PC-9 (cell line): ENCODE results near the gene P4HA3.

Source experiments
- EZH2 ChIP-seq: fragments of 200-600 bp; sonication (generic); IDR thresholded peaks from 2 replicates; pipeline ENCODE4 v1.8.0; 2017; ENCODE audit warnings: antibody characterized with exemption, low read depth
- TF ChIP-seq, protein P1 (sequence below): fragments of 200-600 bp; sonication (generic); conservative IDR thresholded peaks from 2 replicates; pipeline ENCODE4 v1.6.1; 2017; ENCODE audit warnings: mixed run types, antibody characterized with exemption, mild to moderate bottlenecking, moderate library complexity

- TF ChIP-seq, protein P1, sequence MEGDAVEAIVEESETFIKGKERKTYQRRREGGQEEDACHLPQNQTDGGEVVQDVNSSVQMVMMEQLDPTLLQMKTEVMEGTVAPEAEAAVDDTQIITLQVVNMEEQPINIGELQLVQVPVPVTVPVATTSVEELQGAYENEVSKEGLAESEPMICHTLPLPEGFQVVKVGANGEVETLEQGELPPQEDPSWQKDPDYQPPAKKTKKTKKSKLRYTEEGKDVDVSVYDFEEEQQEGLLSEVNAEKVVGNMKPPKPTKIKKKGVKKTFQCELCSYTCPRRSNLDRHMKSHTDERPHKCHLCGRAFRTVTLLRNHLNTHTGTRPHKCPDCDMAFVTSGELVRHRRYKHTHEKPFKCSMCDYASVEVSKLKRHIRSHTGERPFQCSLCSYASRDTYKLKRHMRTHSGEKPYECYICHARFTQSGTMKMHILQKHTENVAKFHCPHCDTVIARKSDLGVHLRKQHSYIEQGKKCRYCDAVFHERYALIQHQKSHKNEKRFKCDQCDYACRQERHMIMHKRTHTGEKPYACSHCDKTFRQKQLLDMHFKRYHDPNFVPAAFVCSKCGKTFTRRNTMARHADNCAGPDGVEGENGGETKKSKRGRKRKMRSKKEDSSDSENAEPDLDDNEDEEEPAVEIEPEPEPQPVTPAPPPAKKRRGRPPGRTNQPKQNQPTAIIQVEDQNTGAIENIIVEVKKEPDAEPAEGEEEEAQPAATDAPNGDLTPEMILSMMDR = no peak
- TF ChIP-seq EZH2 = no peak
Observed at GRCh38 chr11:74269161-74269811, 42.2 kb downstream of the P4HA3 start.
